Pancreas (tissue), 10 donors: Measurements from ENCODE around the gene ZNF597. TPM values are rescaled to one million over a fixed set of nuclear protein-coding genes. Genes with fewer than 3 reads are reported as not detected.

Experiments used
- ATAC-seq, 4 donors: fragments of 200-7000 bp; cut with Tn5 transposase; one replicate each; pipeline versions ENCODE4 v1.8.0 to v1.9.1; 2020; ENCODE audit warnings: mild to moderate bottlenecking in 4 of 4, moderate library complexity in 4 of 4
- DNase-seq, 6 donors: peaks; one replicate each; pipeline ENCODE4 v3.0.0-alpha.2; 2020
- FAIRE-seq: peaks from 2 replicates; lab custom pipeline; 2012; peaks lifted over from hg19 to GRCh38; lab: Jason Lieb, UNC
- H3K27ac ChIP-seq, 4 donors: fragments of 200-600 bp; sonication (generic); 1 replicate in 3 of 4; 2 replicates in 1 of 4; pipeline versions ENCODE4 v1.5.0 to v1.8.0; 2020
- H3K27me3 ChIP-seq, 4 donors: fragments of 200-600 bp; one replicate each; pipeline ENCODE4 v1.8.0; 2021
- H3K36me3 ChIP-seq, 3 donors: fragments of 200-600 bp; sonication (generic) in 1 of 3; one replicate each; pipeline versions ENCODE4 v1.5.0 to v1.8.0; 2020 to 2021
- H3K4me1 ChIP-seq, 3 donors: fragments of 200-600 bp; one replicate each; pipeline ENCODE4 v1.8.0; 2021
- H3K4me3 ChIP-seq, 4 donors: fragments of 200-600 bp; sonication (generic) in 2 of 4; one replicate each; pipeline versions ENCODE4 v1.5.0 to v1.8.0; 2020 to 2021
- H3K9me3 ChIP-seq, 4 donors: fragments of 200-600 bp; one replicate each; pipeline ENCODE4 v1.8.0; 2021
- CTCF ChIP-seq, 4 donors: fragments of 200-600 bp; sonication (generic) in 3 of 4; IDR thresholded peaks; one replicate each; pipeline versions ENCODE4 v1.5.0 to v1.8.0; 2021; ENCODE audit warnings: antibody characterized with exemption in 4 of 4
- WGBS, 2 donors: extraction: QIAGEN DNeasy Blood & Tissue Kit; methylation state at CpG; one replicate each; pipeline ENCODE4 v1.1.7; 2013; 5-methylcytosine and 5-hydroxymethylcytosine counted together
- intact Hi-C, 3 donors: fragments of 100-400 bp; cut with DNase I; formaldehyde crosslinking; loops; one replicate each; pipeline versions ENCODE4 v1.11.1 to v1.14.2; 2022
- polyA plus RNA-seq, 2 donors: library from polyadenylated mRNA; stranded (reverse); fragments of 200-250 nt; gene quantifications; one replicate each; pipeline ENCODE4 v1.2.3, GENCODE V29; 2013
- total RNA-seq, 6 donors: library from RNA; stranded (reverse); fragmentation: NEBNext Ultra II Directional in 4 of 6; extraction: Animal tissue kit (Norgen Biotek cat#: 25700) in 4 of 6; gene quantifications; one replicate each; pipeline versions ENCODE4 v1.2.1 to v1.2.4, GENCODE V29; 2021 to 2023
- donor health status: healthy with polysubstance abuse.
- donor health status: DM: no; HTN: no; CAD: no; lungs with moderate emphysema.
- donor health status: DM: no; HTN: no; CAD: no.
- donor health status: control.
- donor health status: control.
- donor health status: Bipolar disorder and iron deficiency.
- donor health status: DM: yes; HTN: yes; CAD: no.
- donor health status: DM: no; HTN: no; CAD: no.
- donor health status: DM: no; HTN: no; CAD: no.
- donor health status: DM: yes; HTN: yes; CAD: no.

ZNF597 gene
- total and polyA plus RNA-seq, 8 donors = 0.53 to 1.6 (median 0.92) TPM

GRCh38 chr16:3458852-3459361, 15.6 kb upstream of the ZNF597 start:
- WGBS, 2 donors = 1 to 2% methylated on average over 10 of the region's 10 CpGs
- peaks cover 23 to 43% (median 39%) of the 10 kb centered on the region in 3 donors for H3K4me1 ChIP-seq
- DNase-seq (peak in 3 of 6 donors; percentile 52 to 66 (median 65)), FAIRE-seq (peak; percentile 82), ATAC-seq (peak; percentile 58 to 77 (median 72))
- H3K9me3 ChIP-seq = no peaks in the 10 kb centered on the region
- intact Hi-C loops = no loop called here
- no peaks in the 10 kb centered on the region for H3K27me3 ChIP-seq
- peak overlapping the region; percentile 83 to 99 (median 95) for H3K27ac ChIP-seq
- H3K36me3 ChIP-seq = no peaks in the 10 kb centered on the region
- no peak for TF ChIP-seq CTCF (IDR thresholded peaks at IDR 0.05)
- peak overlapping the region; percentile 58 to 89 (median 73) for H3K4me3 ChIP-seq

GRCh38 chr16:3458278-3458851, 15.1 kb upstream of the ZNF597 start:
- H3K4me3 ChIP-seq = peak overlapping the region; percentile 58 to 89 (median 73)
- no peaks in the 10 kb centered on the region for H3K9me3 ChIP-seq
- FAIRE-seq = no peak
- H3K4me1 ChIP-seq = peaks cover 23 to 43% (median 39%) of the 10 kb centered on the region in 3 donors
- H3K36me3 ChIP-seq = no peaks in the 10 kb centered on the region
- peak overlapping the region; percentile 83 to 99 (median 95) for H3K27ac ChIP-seq
- peak in 1 of 4 donors; percentile 2 for TF ChIP-seq CTCF (IDR thresholded peaks at IDR 0.05)
- 0 to 2% methylated on average over 24 to 47 of the region's 47 CpGs for WGBS, 2 donors
- ATAC-seq = peak in 3 of 4 donors; percentile 2 to 16 (median 10)
- H3K27me3 ChIP-seq = no peaks in the 10 kb centered on the region
- intact Hi-C loops = no loop called here
- DNase-seq = peak in 4 of 6 donors; percentile 35 to 81 (median 46)

- 0 to 1% methylated on average over 57 to 83 of the region's 83 CpGs for WGBS, 2 donors
- Histone ChIP-seq H3K27me3 (no peaks in the 10 kb centered on the region), H3K4me1 (peaks cover 23 to 43% (median 38%) of the 10 kb centered on the region in 3 donors), H3K9me3 (no peaks in the 10 kb centered on the region), H3K27ac (peak overlapping the region; percentile 83 to 99 (median 95)), H3K36me3 (no peaks in the 10 kb centered on the region), H3K4me3 (peak overlapping the region; percentile 58 to 89 (median 73))
- ATAC-seq = peak; percentile 90 to 95 (median 92)
- DNase-seq = peak; percentile 86 to 97 (median 93)
- intact Hi-C loops = no loop called here
- FAIRE-seq = no peak
- TF ChIP-seq CTCF (IDR thresholded peaks at IDR 0.05) = peak; percentile 12 to 39 (median 29)
Measured at GRCh38 chr16:3457434-3458252, 14.3 kb upstream of the ZNF597 start.

- intact Hi-C loops = no loop called here
- no peak for TF ChIP-seq CTCF (IDR thresholded peaks at IDR 0.05)
- Histone ChIP-seq H3K4me1 (peaks cover 4 to 18% (median 9%) of the 10 kb centered on the region in 3 donors), H3K4me3 (no peak overlapping the region), H3K9me3 (no peaks in the 10 kb centered on the region), H3K27ac (peak overlapping the region in 2 of 4 donors; percentile 17 to 22), H3K36me3 (no peaks in the 10 kb centered on the region), H3K27me3 (no peaks in the 10 kb centered on the region)
- WGBS, 2 donors = 54 to 62% methylated on average over 10 of the region's 10 CpGs
- no peak for DNase-seq
- FAIRE-seq = no peak
- ATAC-seq = no peak
Measured at GRCh38 chr16:3454631-3455147, 11.4 kb upstream of the ZNF597 start.
